ENCODE data around the gene SLCO2B1.
A peak's percentile ranks its signal among the peaks of the same experiment; 100 is the strongest.

SLCO2B1 gene

GRCh38 chr11:75189911-75190310, 39.0 kb downstream of the SLCO2B1 start:
- no peak overlapping the region for H3K27ac ChIP-seq
- TF ChIP-seq, protein P1, sequence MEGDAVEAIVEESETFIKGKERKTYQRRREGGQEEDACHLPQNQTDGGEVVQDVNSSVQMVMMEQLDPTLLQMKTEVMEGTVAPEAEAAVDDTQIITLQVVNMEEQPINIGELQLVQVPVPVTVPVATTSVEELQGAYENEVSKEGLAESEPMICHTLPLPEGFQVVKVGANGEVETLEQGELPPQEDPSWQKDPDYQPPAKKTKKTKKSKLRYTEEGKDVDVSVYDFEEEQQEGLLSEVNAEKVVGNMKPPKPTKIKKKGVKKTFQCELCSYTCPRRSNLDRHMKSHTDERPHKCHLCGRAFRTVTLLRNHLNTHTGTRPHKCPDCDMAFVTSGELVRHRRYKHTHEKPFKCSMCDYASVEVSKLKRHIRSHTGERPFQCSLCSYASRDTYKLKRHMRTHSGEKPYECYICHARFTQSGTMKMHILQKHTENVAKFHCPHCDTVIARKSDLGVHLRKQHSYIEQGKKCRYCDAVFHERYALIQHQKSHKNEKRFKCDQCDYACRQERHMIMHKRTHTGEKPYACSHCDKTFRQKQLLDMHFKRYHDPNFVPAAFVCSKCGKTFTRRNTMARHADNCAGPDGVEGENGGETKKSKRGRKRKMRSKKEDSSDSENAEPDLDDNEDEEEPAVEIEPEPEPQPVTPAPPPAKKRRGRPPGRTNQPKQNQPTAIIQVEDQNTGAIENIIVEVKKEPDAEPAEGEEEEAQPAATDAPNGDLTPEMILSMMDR (conservative IDR thresholded peaks at IDR 0.05) = no peak

- H3K27ac ChIP-seq = no peak overlapping the region
- TF ChIP-seq, protein P1 (conservative IDR thresholded peaks at IDR 0.05) = no peak
Observed at GRCh38 chr11:75190652-75191329, 39.9 kb downstream of the SLCO2B1 start.

- H3K27ac ChIP-seq = no peak overlapping the region
- TF ChIP-seq, protein P1 (conservative IDR thresholded peaks at IDR 0.05) = no peak
Observed at GRCh38 chr11:75191330-75191717, 40.4 kb downstream of the SLCO2B1 start.

DNA sequence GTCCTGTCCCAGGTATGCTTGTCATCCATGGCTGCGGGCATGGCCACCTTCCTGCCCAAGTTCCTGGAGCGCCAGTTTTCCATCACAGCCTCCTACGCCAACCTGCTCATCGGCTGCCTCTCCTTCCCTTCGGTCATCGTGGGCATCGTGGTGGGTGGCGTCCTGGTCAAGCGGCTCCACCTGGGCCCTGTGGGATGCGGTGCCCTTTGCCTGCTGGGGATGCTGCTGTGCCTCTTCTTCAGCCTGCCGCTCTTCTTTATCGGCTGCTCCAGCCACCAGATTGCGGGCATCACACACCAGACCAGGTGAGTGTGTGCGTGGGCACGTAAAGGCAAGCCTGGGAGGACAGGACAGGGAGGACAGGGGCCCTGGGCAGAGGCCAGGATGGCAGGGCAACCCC, 42.4 kb downstream of the SLCO2B1 start:
- no peak overlapping the region for H3K27ac ChIP-seq
- TF ChIP-seq, protein P1 (conservative IDR thresholded peaks at IDR 0.05) = no peak

DNA sequence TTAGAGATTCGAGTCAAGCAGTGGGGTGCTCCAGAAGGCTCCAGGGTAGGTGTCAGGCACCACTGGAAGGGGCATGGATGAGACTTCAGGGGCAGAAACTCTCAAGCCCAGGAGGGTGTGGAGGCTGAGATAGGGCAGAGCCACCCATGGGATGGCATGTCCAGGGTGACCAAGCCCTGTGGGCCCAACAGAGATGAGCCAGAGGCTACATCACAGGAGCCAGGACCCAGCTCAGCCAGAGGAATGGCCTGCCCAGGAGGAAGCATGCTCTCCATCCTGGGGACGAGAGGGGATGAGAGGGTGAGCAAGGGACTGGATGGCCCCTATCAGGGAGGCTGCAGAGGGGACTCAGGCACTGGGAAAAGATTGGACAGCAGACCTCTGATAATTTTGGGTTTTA, 42.8 kb downstream of the SLCO2B1 start:
- no peak overlapping the region for H3K27ac ChIP-seq
- TF ChIP-seq, protein P1 (conservative IDR thresholded peaks at IDR 0.05) = no peak

DNA sequence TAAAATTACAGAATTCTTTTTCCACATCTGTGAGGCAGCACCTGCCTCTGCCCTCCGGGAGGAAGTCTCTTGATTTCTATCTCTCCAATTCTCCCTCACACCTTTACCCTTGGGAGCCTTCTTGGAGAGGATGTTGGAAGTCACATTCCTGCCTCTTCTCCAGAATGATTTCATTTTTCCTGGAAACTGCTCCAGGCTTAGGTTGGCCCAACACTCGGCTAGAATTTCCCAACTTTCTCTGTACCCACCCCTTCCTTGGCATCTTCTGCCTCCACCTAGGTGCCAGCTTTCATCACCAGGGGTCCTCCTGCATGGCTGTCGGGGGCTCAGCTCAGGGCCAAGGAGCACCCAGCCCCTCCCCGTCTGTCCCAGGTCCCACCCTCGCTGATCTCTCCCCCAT, 43.2 kb downstream of the SLCO2B1 start:
- no peak overlapping the region for H3K27ac ChIP-seq
- TF ChIP-seq, protein P1 (conservative IDR thresholded peaks at IDR 0.05) = no peak

DNA sequence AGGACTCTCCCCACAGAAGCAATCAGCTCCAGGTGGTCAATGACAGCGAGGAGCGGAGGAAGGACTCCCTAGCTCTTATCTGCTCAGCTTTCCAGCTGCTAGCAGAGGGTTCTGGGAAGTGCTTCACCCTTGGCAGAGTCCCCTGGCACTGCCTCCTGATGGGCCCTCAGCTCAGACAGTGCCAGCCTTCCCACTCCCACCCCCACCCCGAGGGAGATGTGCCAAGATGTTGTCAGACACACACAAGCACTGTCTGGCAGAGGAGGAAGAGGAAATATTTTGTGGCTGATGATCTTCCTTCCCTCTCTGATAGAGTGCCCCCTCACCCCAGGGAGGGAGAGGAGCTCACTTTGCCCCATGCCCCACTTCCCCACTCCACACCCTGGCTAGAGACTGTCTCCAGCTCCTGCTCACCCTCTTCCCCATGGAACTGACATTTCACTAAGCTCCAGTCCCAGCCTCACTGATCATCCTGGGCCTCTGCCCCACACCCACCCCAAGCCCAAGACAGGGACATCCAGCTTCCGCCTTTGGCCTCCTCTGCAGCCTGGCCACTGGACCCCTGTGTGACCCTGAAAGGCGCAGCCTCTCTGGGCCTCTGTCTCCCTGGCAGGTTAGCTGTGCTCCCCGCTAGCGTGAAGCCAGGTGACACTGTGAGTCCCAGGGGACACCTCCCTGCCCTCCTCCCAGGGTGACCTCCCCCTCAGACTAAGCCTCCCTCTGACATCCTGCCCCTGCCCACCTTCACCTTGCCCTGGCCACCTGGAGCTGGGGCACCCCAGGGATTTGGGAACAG, 44.5 kb downstream of the SLCO2B1 start:
- TF ChIP-seq, protein P1 (conservative IDR thresholded peaks at IDR 0.05) = no peak
- peak overlapping the region; percentile 36 for H3K27ac ChIP-seq

All from VCaP (cell line).